IPS-15b (cell line): ENCODE data around the gene ORC5.

Source experiments
- H3K27me3 ChIP-seq: one replicate; pipeline ENCODE4 v1.6.1; 2013; ENCODE audit warnings: low read length; ENCODE audit not compliant: control insufficient read depth, insufficient read depth
- H3K36me3 ChIP-seq: one replicate; pipeline ENCODE4 v1.6.1; 2013; ENCODE audit warnings: low read length; ENCODE audit not compliant: control insufficient read depth, insufficient read depth
- H3K4me1 ChIP-seq: one replicate; pipeline ENCODE4 v1.6.1; 2013; ENCODE audit warnings: mild to moderate bottlenecking, low read length; ENCODE audit not compliant: control insufficient read depth, insufficient read depth
- H3K4me3 ChIP-seq: one replicate; pipeline ENCODE4 v1.5.1; 2013; ENCODE audit warnings: low read depth, low read length
- H3K9ac ChIP-seq: one replicate; pipeline ENCODE4 v1.6.1; 2013; ENCODE audit warnings: low read depth, mild to moderate bottlenecking, low read length
- H3K9me3 ChIP-seq: one replicate; pipeline ENCODE4 v1.6.1; 2013; ENCODE audit warnings: mild to moderate bottlenecking, low read length; ENCODE audit not compliant: control insufficient read depth, insufficient read depth

Gene ORC5

GRCh38 chr7:104149822-104150221, 58.0 kb downstream of the ORC5 start:
- H3K27me3 ChIP-seq = no peaks in the 10 kb centered on the region
- H3K4me1 ChIP-seq = no peaks in the 10 kb centered on the region
- no peaks in the 10 kb centered on the region for H3K9me3 ChIP-seq
- no peak overlapping the region for H3K4me3 ChIP-seq
- no peaks in the 10 kb centered on the region for H3K36me3 ChIP-seq
- no peak overlapping the region for H3K9ac ChIP-seq

GRCh38 chr7:104142147-104142546, 65.7 kb downstream of the ORC5 start:
- Histone ChIP-seq H3K4me3 (no peak overlapping the region), H3K4me1 (no peaks in the 10 kb centered on the region), H3K27me3 (no peaks in the 10 kb centered on the region), H3K9ac (no peak overlapping the region), H3K9me3 (no peaks in the 10 kb centered on the region), H3K36me3 (no peaks in the 10 kb centered on the region)

GRCh38 chr7:104137971-104138370, 69.8 kb downstream of the ORC5 start:
- Histone ChIP-seq H3K27me3 (no peaks in the 10 kb centered on the region), H3K9me3 (no peaks in the 10 kb centered on the region), H3K36me3 (no peaks in the 10 kb centered on the region), H3K4me3 (no peak overlapping the region), H3K9ac (no peak overlapping the region), H3K4me1 (no peaks in the 10 kb centered on the region)

GRCh38 chr7:104137511-104137910, 70.3 kb downstream of the ORC5 start:
- H3K9ac ChIP-seq = no peak overlapping the region
- no peaks in the 10 kb centered on the region for H3K36me3 ChIP-seq
- no peaks in the 10 kb centered on the region for H3K9me3 ChIP-seq
- no peak overlapping the region for H3K4me3 ChIP-seq
- H3K27me3 ChIP-seq = no peaks in the 10 kb centered on the region
- H3K4me1 ChIP-seq = no peaks in the 10 kb centered on the region

GRCh38 chr7:104136981-104137380, 70.8 kb downstream of the ORC5 start:
- Histone ChIP-seq H3K4me1 (no peaks in the 10 kb centered on the region), H3K36me3 (no peaks in the 10 kb centered on the region), H3K27me3 (no peaks in the 10 kb centered on the region)

GRCh38 chr7:104136561-104136960, 71.3 kb downstream of the ORC5 start:
- H3K9me3 ChIP-seq = no peaks in the 10 kb centered on the region
- H3K4me3 ChIP-seq = no peak overlapping the region
- H3K36me3 ChIP-seq = no peaks in the 10 kb centered on the region
- no peak overlapping the region for H3K9ac ChIP-seq
- H3K27me3 ChIP-seq = no peaks in the 10 kb centered on the region
- H3K4me1 ChIP-seq = no peaks in the 10 kb centered on the region

More at GRCh38 chr7:104136981-104137380, 70.8 kb downstream of the ORC5 start:
- Histone ChIP-seq H3K9ac (no peak overlapping the region), H3K4me3 (no peak overlapping the region), H3K9me3 (no peaks in the 10 kb centered on the region)

- Histone ChIP-seq H3K36me3 (no peaks in the 10 kb centered on the region), H3K9ac (no peak overlapping the region), H3K27me3 (no peaks in the 10 kb centered on the region), H3K4me3 (no peak overlapping the region), H3K9me3 (no peaks in the 10 kb centered on the region), H3K4me1 (no peaks in the 10 kb centered on the region)
These were observed 71.9 kb downstream of the ORC5 start for GRCh38 chr7:104135760-104136558.

- Histone ChIP-seq H3K27me3 (no peaks in the 10 kb centered on the region), H3K4me3 (no peak overlapping the region), H3K36me3 (no peaks in the 10 kb centered on the region)
These were observed 74.6 kb downstream of the ORC5 start for GRCh38 chr7:104133238-104133637.

GRCh38 chr7:104130726-104131125, 77.1 kb downstream of the ORC5 start:
- Histone ChIP-seq H3K36me3 (no peaks in the 10 kb centered on the region), H3K9me3 (no peaks in the 10 kb centered on the region)

More at GRCh38 chr7:104133238-104133637, 74.6 kb downstream of the ORC5 start:
- no peaks in the 10 kb centered on the region for H3K4me1 ChIP-seq
- no peaks in the 10 kb centered on the region for H3K9me3 ChIP-seq
- no peak overlapping the region for H3K9ac ChIP-seq

GRCh38 chr7:104127204-104127603, 80.6 kb downstream of the ORC5 start:
- Histone ChIP-seq H3K4me1 (no peaks in the 10 kb centered on the region), H3K9ac (no peak overlapping the region), H3K36me3 (no peaks in the 10 kb centered on the region), H3K9me3 (no peaks in the 10 kb centered on the region), H3K27me3 (no peaks in the 10 kb centered on the region), H3K4me3 (no peak overlapping the region)

More at GRCh38 chr7:104130726-104131125, 77.1 kb downstream of the ORC5 start:
- no peaks in the 10 kb centered on the region for H3K27me3 ChIP-seq
- H3K9ac ChIP-seq = no peak overlapping the region
- H3K4me1 ChIP-seq = no peaks in the 10 kb centered on the region
- no peak overlapping the region for H3K4me3 ChIP-seq

GRCh38 chr7:104126411-104126841, 81.4 kb downstream of the ORC5 start:
- H3K36me3 ChIP-seq = no peaks in the 10 kb centered on the region
- no peak overlapping the region for H3K9ac ChIP-seq
- H3K27me3 ChIP-seq = no peaks in the 10 kb centered on the region
- no peaks in the 10 kb centered on the region for H3K9me3 ChIP-seq
- H3K4me1 ChIP-seq = no peaks in the 10 kb centered on the region
- no peak overlapping the region for H3K4me3 ChIP-seq

GRCh38 chr7:104124893-104125477, 82.8 kb downstream of the ORC5 start:
- Histone ChIP-seq H3K4me3 (no peak overlapping the region), H3K9ac (no peak overlapping the region), H3K4me1 (no peaks in the 10 kb centered on the region), H3K27me3 (no peaks in the 10 kb centered on the region), H3K36me3 (no peaks in the 10 kb centered on the region), H3K9me3 (no peaks in the 10 kb centered on the region)
